Esophagus muscularis mucosa (tissue), 4 donors: ENCODE data around the gene FAM187B. TPM values are rescaled to one million over a fixed set of nuclear protein-coding genes. Genes with fewer than 3 reads are reported as not detected.
A peak's percentile ranks its signal among the peaks of the same experiment; 100 is the strongest.

ENCODE experiments used
- DNase-seq: peaks from one replicate; pipeline ENCODE4 v3.0.0-alpha.2; 2017; ENCODE audit errors: extremely low spot score
- H3K27ac ChIP-seq, 4 donors: fragments of 200-600 bp; sonication (generic); replicated peaks in 1 of 4; 1 replicate in 3 of 4; 2 replicates in 1 of 4; pipeline ENCODE4 v1.5.1; 2016 to 2019; ENCODE audit warnings: mild to moderate bottlenecking in 1 of 4
- H3K27me3 ChIP-seq, 4 donors: fragments of 200-600 bp; sonication (generic); one replicate each; pipeline versions ENCODE4 v1.5.1 to v1.6.0; 2016 to 2019
- H3K36me3 ChIP-seq, 4 donors: fragments of 200-600 bp; sonication (generic); one replicate each; pipeline ENCODE4 v1.5.1; 2016 to 2019
- H3K4me1 ChIP-seq, 4 donors: fragments of 200-600 bp; sonication (generic); one replicate each; pipeline ENCODE4 v1.5.1; 2016 to 2019
- H3K4me3 ChIP-seq, 4 donors: fragments of 200-600 bp; sonication (generic); 1 replicate in 2 of 4; 2 replicates in 2 of 4; pipeline ENCODE4 v1.5.1; 2016 to 2019; ENCODE audit warnings: mild to moderate bottlenecking in 4 of 4, moderate library complexity in 1 of 4
- H3K9me3 ChIP-seq, 4 donors: fragments of 200-600 bp; sonication (generic); 1 replicate in 3 of 4; 2 replicates in 1 of 4; pipeline ENCODE4 v1.5.1; 2016 to 2019
- CTCF ChIP-seq, 3 experiments: fragments of 200-600 bp in 2 of 3; fragments of 450-650 bp in 1 of 3; sonication (generic) in 2 of 3; IDR thresholded peaks; one replicate each; pipeline ENCODE4 v1.5.1; 2017 to 2019; ENCODE audit warnings: antibody characterized with exemption in 3 of 3, mild to moderate bottlenecking in 2 of 3, moderate library complexity in 1 of 3
- EP300 ChIP-seq: sonication (generic); formaldehyde crosslinking; IDR thresholded peaks from one replicate; pipeline ENCODE4 v1.6.1; 2017; ENCODE audit warnings: antibody characterized with exemption
- POLR2A ChIP-seq: fragments of 450-650 bp; IDR thresholded peaks from one replicate; pipeline ENCODE4 v1.6.1; 2017; ENCODE audit warnings: antibody characterized with exemption, moderate library complexity, mild to moderate bottlenecking, low read depth
- POLR2AphosphoS5 ChIP-seq, 2 donors: sonication (generic); formaldehyde crosslinking; IDR thresholded peaks; one replicate each; pipeline ENCODE4 v1.6.1; 2017; ENCODE audit warnings: antibody characterized with exemption in 2 of 2
- WGBS: methylation state at CpG from one replicate; pipeline ENCODE4 v1.1.5; 2018; 5-methylcytosine and 5-hydroxymethylcytosine counted together
- intact Hi-C: fragments of 100-400 bp; cut with DNase I; formaldehyde crosslinking; loops from one replicate; pipeline ENCODE4 v1.15.1; 2023
- total RNA-seq, 4 donors: library from RNA; depleted of rRNA; stranded (reverse); fragments of >200 nt; gene quantifications; one replicate each; pipeline versions ENCODE4 v1.1.0 to v1.2.1, GENCODE V29; 2016

FAM187B gene
- total RNA-seq, 4 donors from 2014 or later = not detected

- TF ChIP-seq EP300 = no peak
- no peak for TF ChIP-seq POLR2AphosphoS5 (IDR thresholded peaks at IDR 0.05)
- no peak for TF ChIP-seq CTCF (IDR thresholded peaks at IDR 0.05)
- no peak for TF ChIP-seq POLR2A
- Histone ChIP-seq H3K4me3 (peak overlapping the region; percentile 49 to 62 (median 51)), H3K27me3 (peaks cover 0 to 90% (median 17%) of the 10 kb centered on the region in 4 donors), H3K36me3 (no peaks in the 10 kb centered on the region), H3K4me1 (peaks cover 11 to 23% (median 22%) of the 10 kb centered on the region in 4 donors), H3K9me3 (peaks cover 0 to under 1% (median 0%) of the 10 kb centered on the region in 4 donors), H3K27ac (peak overlapping the region in 1 of 4 donors; percentile 60)
- DNase-seq = peak; percentile 85
- WGBS = 82% methylated on average over 31 of the region's 34 CpGs
- intact Hi-C loops = no loop called here
Observed at GRCh38 chr19:35249848-35250711, 21.5 kb upstream of the FAM187B start.

GRCh38 chr19:35249146-35249847 is 20.8 kb upstream of the FAM187B start:
- Histone ChIP-seq H3K4me1 (peaks cover 9 to 23% (median 21%) of the 10 kb centered on the region in 4 donors), H3K4me3 (peak overlapping the region; percentile 49 to 62 (median 51)), H3K27ac (peak overlapping the region; percentile 55 to 73 (median 64)), H3K36me3 (no peaks in the 10 kb centered on the region), H3K9me3 (peaks cover 0 to 6% (median 2%) of the 10 kb centered on the region in 4 donors), H3K27me3 (peaks cover 0 to 83% (median 17%) of the 10 kb centered on the region in 4 donors)
- no peak for TF ChIP-seq POLR2A
- TF ChIP-seq CTCF (IDR thresholded peaks at IDR 0.05) = no peak
- TF ChIP-seq EP300 = no peak
- TF ChIP-seq POLR2AphosphoS5 (IDR thresholded peaks at IDR 0.05) = no peak
- intact Hi-C loops = no loop called here
- DNase-seq = peak; percentile 72
- 9% methylated on average over 39 of the region's 39 CpGs for WGBS

GRCh38 chr19:35248310-35249145 is 20.0 kb upstream of the FAM187B start, which contains the start of gene LSR:
Gene LSR, plus strand, starts transcription at chr19:35249002. Its CDS starts 21 bp downstream, at chr19:35249023.
- H3K4me1 ChIP-seq = peaks cover 9 to 23% (median 21%) of the 10 kb centered on the region in 4 donors
- peaks cover 0 to 6% (median 2%) of the 10 kb centered on the region in 4 donors for H3K9me3 ChIP-seq
- no peaks in the 10 kb centered on the region for H3K36me3 ChIP-seq
- peak; percentile 89 for DNase-seq
- H3K27me3 ChIP-seq = peaks cover 0 to 75% (median 17%) of the 10 kb centered on the region in 4 donors
- under 1% methylated on average over 48 of the region's 69 CpGs for WGBS
- TF ChIP-seq POLR2AphosphoS5 (IDR thresholded peaks at IDR 0.05) = peak in 1 of 2 donors; percentile 25
- TF ChIP-seq EP300 = no peak
- peak within 1 kb of the TSS; percentile 49 to 62 (median 51) for H3K4me3 ChIP-seq
- H3K27ac ChIP-seq = peak within 1 kb of the TSS; percentile 55 to 73 (median 64)
- intact Hi-C loops = no loop called here

DNA sequence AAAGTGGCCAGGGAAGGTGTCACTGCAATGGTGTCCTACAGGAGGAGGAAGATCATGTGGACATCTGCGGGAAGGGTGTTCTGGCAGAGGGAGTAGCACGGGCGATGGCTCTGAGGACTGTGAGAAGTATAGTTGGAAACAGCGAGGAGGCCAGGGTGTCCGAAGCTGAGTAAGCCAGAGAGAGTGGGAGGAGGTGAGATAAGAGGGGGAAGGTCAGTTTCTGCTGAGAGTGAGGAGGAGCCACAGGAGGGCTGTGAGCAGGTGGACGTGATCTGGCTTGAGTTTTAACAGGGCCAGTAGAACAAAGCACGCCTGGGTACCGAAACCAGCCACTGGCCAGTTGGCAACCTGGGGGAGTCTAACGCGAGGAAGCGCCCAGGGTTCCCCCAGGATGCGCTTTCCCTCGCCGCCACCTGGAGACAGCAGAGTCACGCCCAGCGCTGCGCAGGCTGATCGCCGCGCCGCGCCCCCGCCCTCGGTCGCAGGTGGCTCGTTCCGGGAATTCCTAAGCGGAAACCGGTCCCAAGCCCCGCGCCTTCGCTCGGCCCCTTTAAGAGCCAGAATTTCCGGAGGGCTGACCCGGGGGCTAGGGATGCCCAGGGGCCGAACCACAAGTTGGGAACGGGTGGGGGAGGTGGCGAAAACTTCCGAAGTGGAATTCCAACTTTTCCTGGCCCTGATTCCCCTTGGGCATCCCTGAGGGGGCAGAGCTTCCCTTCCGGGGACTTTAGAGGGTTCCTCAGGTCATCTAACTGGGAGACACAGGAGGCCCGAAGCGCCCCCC is 19.2 kb upstream of the FAM187B start:
- WGBS = 11% methylated on average over 8 of the region's 42 CpGs
- Histone ChIP-seq H3K27me3 (peaks cover 0 to 67% (median 17%) of the 10 kb centered on the region in 4 donors), H3K36me3 (no peaks in the 10 kb centered on the region), H3K27ac (peak overlapping the region; percentile 55 to 73 (median 64)), H3K4me1 (peaks cover 9 to 23% (median 21%) of the 10 kb centered on the region in 4 donors), H3K9me3 (peaks cover 0 to 6% (median 2%) of the 10 kb centered on the region in 4 donors), H3K4me3 (peak overlapping the region; percentile 49 to 62 (median 51))
- DNase-seq = peak; percentile 80
- intact Hi-C loops = no loop called here
- TF ChIP-seq EP300 (no peak), POLR2A (no peak), POLR2AphosphoS5 (IDR thresholded peaks at IDR 0.05) (peak in 1 of 2 donors; percentile 8), CTCF (IDR thresholded peaks at IDR 0.05) (peak in 2 of 3 experiments; percentile 9 to 41)
